Small intestine (tissue), 7 donors: Measurements from ENCODE around the gene SHANK3. TPM values are rescaled to one million over a fixed set of nuclear protein-coding genes. Genes with fewer than 3 reads are reported as not detected.
A peak's percentile ranks its signal among the peaks of the same experiment; 100 is the strongest.
"Not testable (repeated sequence)": the region's sequence is repeated elsewhere in the genome, so short reads cannot be mapped to it uniquely, and the experiment has no call there.

Source experiments
- DNase-seq, 2 donors: peaks; one replicate each; pipeline versions ENCODE4 v3.0.0 to v3.0.0-alpha.2; 2013
- FAIRE-seq: peaks from 2 replicates; lab custom pipeline; 2012; peaks lifted over from hg19 to GRCh38; lab: Jason Lieb, UNC
- H3K27ac ChIP-seq, 3 donors: one replicate each; pipeline ENCODE4 v1.5.1; 2013; ENCODE audit warnings: low read length in 2 of 3, mild to moderate bottlenecking in 2 of 3, control low read depth in 1 of 3, inconsistent platforms in 1 of 3, low read depth in 1 of 3, moderate library complexity in 1 of 3
- H3K27me3 ChIP-seq, 3 donors: one replicate each; pipeline ENCODE4 v1.6.1; 2013; ENCODE audit warnings: low read length in 3 of 3, inconsistent platforms in 1 of 3; ENCODE audit not compliant: control insufficient read depth in 3 of 3, insufficient read depth in 3 of 3
- H3K36me3 ChIP-seq, 3 donors: one replicate each; pipeline ENCODE4 v1.6.1; 2013; ENCODE audit warnings: low read length in 3 of 3, inconsistent platforms in 1 of 3, low read depth in 1 of 3, mild to moderate bottlenecking in 1 of 3, moderate library complexity in 1 of 3; ENCODE audit not compliant: control insufficient read depth in 3 of 3, insufficient read depth in 2 of 3
- H3K4me1 ChIP-seq, 3 donors: one replicate each; pipeline ENCODE4 v1.6.1; 2013; ENCODE audit warnings: low read length in 2 of 3, inconsistent platforms in 1 of 3, low read depth in 1 of 3, mild to moderate bottlenecking in 1 of 3, moderate library complexity in 1 of 3; ENCODE audit not compliant: control insufficient read depth in 3 of 3, insufficient read depth in 2 of 3
- H3K4me3 ChIP-seq, 3 donors: one replicate each; pipeline ENCODE4 v1.5.1; 2013; ENCODE audit warnings: low read length in 3 of 3, control low read depth in 1 of 3, inconsistent platforms in 1 of 3, low read depth in 1 of 3, mild to moderate bottlenecking in 1 of 3, moderate library complexity in 1 of 3
- H3K9me3 ChIP-seq, 2 donors: one replicate each; pipeline ENCODE4 v1.6.1; 2013; ENCODE audit warnings: low read depth in 1 of 2, low read length in 1 of 2; ENCODE audit not compliant: control insufficient read depth in 2 of 2, insufficient read depth in 1 of 2
- WGBS, 3 donors: extraction: QIAGEN DNeasy Blood & Tissue Kit; methylation state at CpG; one replicate each; pipeline ENCODE4 v1.1.7; 2013; 5-methylcytosine and 5-hydroxymethylcytosine counted together
- polyA plus RNA-seq, 4 donors: library from polyadenylated mRNA; stranded (reverse) in 3 of 4; unstranded in 1 of 4; fragments of 200-250 nt in 3 of 4; fragments of 120-200 nt in 1 of 4; gene quantifications; one replicate each; pipeline versions ENCODE4 v1.2.1 to v1.2.3, GENCODE V29; 2013
- donor health status: healthy with polysubstance abuse.
- donor health status: control.
- donor health status: control.
- donor health status: Bipolar disorder and iron deficiency.
- donor health status: healthy.

SHANK3 gene
- polyA plus RNA-seq, 4 donors, result 0.27 to 19.6 (median 5.2) TPM

GRCh38 chr22:50627642-50628542 is 44.7 kb upstream of the SHANK3 start, which contains the start of gene ARSA:
Gene ARSA (minus strand): TSS chr22:50628152. CDS start chr22:50627779, 373 bp downstream.
- H3K27me3 ChIP-seq, result no peaks in the 10 kb centered on the region
- WGBS, 3 donors, result 1 to 4% (median 2%) methylated on average over 71 to 88 of the region's 88 CpGs
- DNase-seq, result peak; percentile 85 to 90
- H3K4me3 ChIP-seq, result peak within 1 kb of the TSS; percentile 68 to 93 (median 77)
- peak within 1 kb of the TSS; percentile 69 to 87 (median 73) for H3K27ac ChIP-seq
- peaks cover 5 to 29% (median 10%) of the 10 kb centered on the region in 3 donors for H3K4me1 ChIP-seq
- no peak for FAIRE-seq
- peaks cover 0 to 14% (median 0%) of the 10 kb centered on the region in 3 donors for H3K36me3 ChIP-seq
- H3K9me3 ChIP-seq, result no peaks in the 10 kb centered on the region

- peaks cover 5 to 24% (median 10%) of the 10 kb centered on the region in 3 donors for H3K4me1 ChIP-seq
- peak overlapping the region; percentile 45 to 68 (median 51) for H3K4me3 ChIP-seq
- no peaks in the 10 kb centered on the region for H3K27me3 ChIP-seq
- H3K9me3 ChIP-seq, result no peaks in the 10 kb centered on the region
- WGBS, 3 donors, result 20 to 23% (median 21%) methylated on average over 16 of the region's 16 CpGs
- peak overlapping the region; percentile 69 to 73 (median 73) for H3K27ac ChIP-seq
- H3K36me3 ChIP-seq, result peaks cover 0 to 14% (median 0%) of the 10 kb centered on the region in 3 donors
- FAIRE-seq (no peak), DNase-seq (peak in 1 of 2 donors; percentile 20)
These were observed 44.0 kb upstream of the SHANK3 start for GRCh38 chr22:50628543-50629134.

- H3K36me3 ChIP-seq, result peaks cover 0 to 13% (median 0%) of the 10 kb centered on the region in 3 donors
- H3K4me1 ChIP-seq, result peaks cover 3 to 21% (median 10%) of the 10 kb centered on the region in 3 donors
- DNase-seq (no peak), FAIRE-seq (no peak)
- no peak overlapping the region for H3K27ac ChIP-seq
- no peak overlapping the region for H3K4me3 ChIP-seq
- H3K27me3 ChIP-seq, result no peaks in the 10 kb centered on the region
- WGBS, 3 donors, result 90 to 92% (median 92%) methylated on average over 5 of the region's 5 CpGs
- H3K9me3 ChIP-seq, result no peaks in the 10 kb centered on the region
These were observed 42.2 kb upstream of the SHANK3 start for GRCh38 chr22:50630376-50630775.

GRCh38 chr22:50633086-50633485 is 39.5 kb upstream of the SHANK3 start:
- Histone ChIP-seq H3K4me1 (peaks cover 0 to 6% (median 0%) of the 10 kb centered on the region in 3 donors), H3K4me3 (no peak overlapping the region), H3K27me3 (peaks cover 0 to 2% (median 0%) of the 10 kb centered on the region in 3 donors), H3K36me3 (no peaks in the 10 kb centered on the region), H3K27ac (no peak overlapping the region), H3K9me3 (no peaks in the 10 kb centered on the region)
- no peak for DNase-seq
- no peak for FAIRE-seq
- WGBS, 3 donors, result 83 to 91% (median 87%) methylated on average over 5 of the region's 5 CpGs

GRCh38 chr22:50633771-50634170 is 38.9 kb upstream of the SHANK3 start:
- WGBS, 3 donors, result 87 to 92% (median 88%) methylated on average over 11 of the region's 11 CpGs
- DNase-seq, result no peak

GRCh38 chr22:50635591-50635990 is 37.0 kb upstream of the SHANK3 start:
- H3K4me1 ChIP-seq, result no peaks in the 10 kb centered on the region
- WGBS, 3 donors, result 93 to 95% (median 94%) methylated on average over 11 of the region's 11 CpGs
- no peaks in the 10 kb centered on the region for H3K9me3 ChIP-seq
- no peak overlapping the region for H3K4me3 ChIP-seq
- no peak for DNase-seq
- H3K27ac ChIP-seq, result no peak overlapping the region
- H3K27me3 ChIP-seq, result peaks cover 0 to 2% (median 0%) of the 10 kb centered on the region in 3 donors
- no peaks in the 10 kb centered on the region for H3K36me3 ChIP-seq
- FAIRE-seq, result no peak

More at GRCh38 chr22:50633771-50634170, 38.9 kb upstream of the SHANK3 start:
- Histone ChIP-seq H3K36me3 (no peaks in the 10 kb centered on the region), H3K4me3 (no peak overlapping the region), H3K27me3 (peaks cover 0 to 2% (median 0%) of the 10 kb centered on the region in 3 donors), H3K27ac (no peak overlapping the region), H3K9me3 (no peaks in the 10 kb centered on the region), H3K4me1 (peaks cover 0 to 3% (median 0%) of the 10 kb centered on the region in 3 donors)
- no peak for FAIRE-seq

GRCh38 chr22:50640296-50640695 is 32.3 kb upstream of the SHANK3 start:
- not testable (repeated sequence) for H3K9me3 ChIP-seq, H3K36me3 ChIP-seq, H3K4me3 ChIP-seq, FAIRE-seq, H3K27ac ChIP-seq
- Histone ChIP-seq H3K4me1 (peaks cover 0 to 18% (median 3%) of the 10 kb centered on the region in 3 donors), H3K27me3 (peaks cover 0 to 14% (median 7%) of the 10 kb centered on the region in 3 donors)
- DNase-seq, result peak in 1 of 2 donors; percentile 16
- 91 to 93% (median 92%) methylated on average over 12 of the region's 12 CpGs for WGBS, 3 donors
